ENCODE measurements around the gene NOS3. TPM values are rescaled to one million over a fixed set of nuclear protein-coding genes. Genes with fewer than 3 reads are reported as not detected.

NOS3 gene
- total RNA-seq, 5 donors from 2014 or later (not counting 1 experiment from before 2014, with no cell fraction given) = 4.8 to 10.1 (median 5.0) TPM

GRCh38 chr7:151007469-151007898, 16.7 kb downstream of the NOS3 start:
- Mint-ChIP-seq H3K27me3 (peaks cover 0 to 2% of the 10 kb centered on the region in 2 donors), H3K27ac (peak overlapping the region; percentile 86 to 92), H3K4me3 (peak overlapping the region; percentile 76 to 82 (median 77)), H3K9me3 (no peaks in the 10 kb centered on the region), H3K4me1 (peaks cover 44 to 63% (median 48%) of the 10 kb centered on the region in 3 donors), H3K36me3 (peaks cover 3% of the 10 kb centered on the region)
- Histone ChIP-seq H3K36me3 (ENCODE audit: control insufficient read depth in 2 of 2, extremely low read depth in 1 of 2, insufficient read depth in 1 of 2, low read length in 1 of 2) (no peaks in the 10 kb centered on the region), H3K4me3 (ENCODE audit: control insufficient read depth in 1 of 2, extremely low read depth in 1 of 2, low read length in 1 of 2) (peak overlapping the region in 1 of 2 donors; percentile 55), H3K27me3 (replicated peaks in 1 of 2; ENCODE audit: control insufficient read depth in 2 of 2, extremely low read depth in 1 of 2, insufficient read depth in 2 of 2, low read length in 1 of 2) (no peaks in the 10 kb centered on the region), H3K9me3 (no peaks in the 10 kb centered on the region), H3K4me1 (ENCODE audit: control insufficient read depth in 1 of 2, extremely low read depth in 1 of 2, insufficient read depth in 2 of 2, low read length in 2 of 2) (peaks cover 31 to 59% of the 10 kb centered on the region in 2 experiments), H3K27ac (ENCODE audit: low read length) (peak overlapping the region; percentile 78)
- POLR2A ChIA-PET = no interaction called here
- CTCF ChIA-PET = interaction anchor here in 1 of 2 donors (0.9 to 2.0 kb wide), 3 partner anchors 11 to 589 kb away, joined by 3 to 9 read pairs (median 3); no protein-coding TSS in a partner anchor
- 40% methylated on average over 7 of the region's 7 CpGs for WGBS (ENCODE audit: insufficient coverage)
- no peak for ATAC-seq (replicated peaks in 1 of 4)
- no peak for DNase-seq

DNA sequence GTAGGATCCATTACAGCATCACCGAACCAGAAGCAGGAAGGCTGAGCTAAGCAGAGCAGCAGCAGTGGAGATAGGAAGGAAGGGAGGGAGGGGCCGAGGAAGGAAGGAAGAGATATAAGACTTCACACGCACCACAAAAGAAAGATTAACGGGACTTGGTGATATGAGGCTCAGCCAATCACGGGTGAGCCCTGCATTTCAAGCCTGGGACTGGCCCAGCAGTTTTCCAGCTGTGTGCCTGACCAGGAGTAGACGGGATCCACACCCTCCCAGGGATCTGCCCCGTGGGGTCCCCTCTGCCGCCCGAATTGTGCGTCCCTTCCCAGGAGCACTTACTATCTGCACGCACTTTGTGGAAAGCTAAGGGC, 17.3 kb downstream of the NOS3 start:
- ATAC-seq (replicated peaks in 1 of 4) (peak; percentile 64 to 74 (median 70)), DNase-seq (peak in 8 of 35 experiments; percentile 23 to 70 (median 40))
- peaks cover 5% of the 10 kb centered on the region for H3K36me3 Mint-ChIP-seq
- no peaks in the 10 kb centered on the region for H3K9me3 ChIP-seq
- WGBS (ENCODE audit: insufficient coverage) = 0% methylated on average over 3 of the region's 11 CpGs
- peaks cover 0 to 2% of the 10 kb centered on the region in 2 experiments for H3K27me3 ChIP-seq (replicated peaks in 1 of 2; ENCODE audit: control insufficient read depth in 2 of 2, extremely low read depth in 1 of 2, insufficient read depth in 2 of 2, low read length in 1 of 2)
- H3K4me3 Mint-ChIP-seq = peak overlapping the region; percentile 76 to 82 (median 77)
- ChIA-PET CTCF (interaction anchor here (0.6 to 2.0 kb wide), 9 partner anchors 10 to 590 kb away, joined by 3 to 9 read pairs (median 3); no protein-coding TSS in a partner anchor), POLR2A (interaction anchor here in 1 of 2 donors (0.6 kb wide), 1 partner anchor 11 kb away, joined by 3 read pairs; no protein-coding TSS in a partner anchor)
- peak overlapping the region; percentile 48 to 55 for H3K4me3 ChIP-seq (ENCODE audit: control insufficient read depth in 1 of 2, extremely low read depth in 1 of 2, low read length in 1 of 2)
- no peaks in the 10 kb centered on the region for H3K36me3 ChIP-seq (ENCODE audit: control insufficient read depth in 2 of 2, extremely low read depth in 1 of 2, insufficient read depth in 1 of 2, low read length in 1 of 2)
- peaks cover 50 to 70% (median 54%) of the 10 kb centered on the region in 3 donors for H3K4me1 Mint-ChIP-seq
- H3K27ac ChIP-seq (ENCODE audit: low read length) = peak overlapping the region; percentile 78
- peaks cover 36 to 66% of the 10 kb centered on the region in 2 experiments for H3K4me1 ChIP-seq (ENCODE audit: control insufficient read depth in 1 of 2, extremely low read depth in 1 of 2, insufficient read depth in 2 of 2, low read length in 2 of 2)
- peaks cover 0 to 2% of the 10 kb centered on the region in 2 donors for H3K27me3 Mint-ChIP-seq
- H3K9me3 Mint-ChIP-seq = no peaks in the 10 kb centered on the region
- peak overlapping the region; percentile 86 to 92 for H3K27ac Mint-ChIP-seq

DNA sequence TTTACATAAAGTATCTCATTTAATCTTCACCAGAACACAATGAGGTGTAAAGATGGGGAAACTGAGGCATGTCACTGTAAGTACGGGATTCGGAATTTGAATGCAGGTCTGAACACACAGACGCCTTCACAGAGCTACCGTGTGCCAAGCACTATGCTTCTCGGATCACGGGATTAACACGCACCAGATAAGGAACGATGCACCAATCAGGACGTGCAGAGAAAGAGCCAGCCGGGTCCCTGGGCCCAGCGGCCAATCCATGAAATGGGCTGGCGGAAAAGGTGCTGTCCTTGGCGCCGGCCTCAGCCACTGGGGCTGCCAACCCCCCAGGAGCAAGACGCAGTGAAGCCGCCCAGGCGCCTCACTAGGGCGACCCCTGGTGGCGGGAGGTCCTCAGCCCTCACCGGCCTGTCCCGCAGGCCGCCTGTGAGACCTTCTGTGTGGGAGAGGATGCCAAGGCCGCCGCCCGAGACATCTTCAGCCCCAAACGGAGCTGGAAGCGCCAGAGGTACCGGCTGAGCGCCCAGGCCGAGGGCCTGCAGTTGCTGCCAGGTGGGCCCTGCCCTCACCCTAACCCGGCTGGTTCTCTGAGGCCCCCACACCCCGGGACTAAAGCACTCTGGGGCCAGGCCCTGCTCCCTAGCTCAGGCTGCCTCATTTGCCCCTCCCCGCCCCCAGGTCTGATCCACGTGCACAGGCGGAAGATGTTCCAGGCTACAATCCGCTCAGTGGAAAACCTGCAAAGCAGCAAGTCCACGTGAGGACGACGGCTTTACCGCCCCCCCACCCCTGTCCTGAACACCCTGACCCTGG, 17.9 kb downstream of the NOS3 start:
- peaks cover 39 to 72% of the 10 kb centered on the region in 2 experiments for H3K4me1 ChIP-seq (ENCODE audit: control insufficient read depth in 1 of 2, extremely low read depth in 1 of 2, insufficient read depth in 2 of 2, low read length in 2 of 2)
- peak overlapping the region; percentile 48 to 55 for H3K4me3 ChIP-seq (ENCODE audit: control insufficient read depth in 1 of 2, extremely low read depth in 1 of 2, low read length in 1 of 2)

GRCh38 chr7:151009327-151010036, 18.7 kb downstream of the NOS3 start:
- CTCF ChIA-PET = interaction anchor here (0.5 to 2.0 kb wide), 7 partner anchors 9 to 235 kb away, joined by 3 to 9 read pairs (median 6); no protein-coding TSS in a partner anchor
- DNase-seq (no peak), ATAC-seq (replicated peaks in 1 of 4) (no peak)
- H3K9me3 Mint-ChIP-seq = no peaks in the 10 kb centered on the region
- H3K4me3 ChIP-seq (ENCODE audit: control insufficient read depth in 1 of 2, extremely low read depth in 1 of 2, low read length in 1 of 2) = no peak overlapping the region
- POLR2A ChIA-PET = interaction anchor here in 1 of 2 donors (0.6 kb wide), 1 partner anchor 20 kb away, joined by 3 read pairs; no protein-coding TSS in a partner anchor
- peak overlapping the region in 1 of 3 donors; percentile 76 for H3K4me3 Mint-ChIP-seq
- peaks cover 0 to 2% of the 10 kb centered on the region in 2 donors for H3K27me3 Mint-ChIP-seq
- WGBS (ENCODE audit: insufficient coverage) = 87% methylated on average over 19 of the region's 22 CpGs
- peak overlapping the region; percentile 85 for H3K27ac ChIP-seq (ENCODE audit: low read length)
- no peaks in the 10 kb centered on the region for H3K9me3 ChIP-seq
- peaks cover 0 to 3% of the 10 kb centered on the region in 2 experiments for H3K27me3 ChIP-seq (replicated peaks in 1 of 2; ENCODE audit: control insufficient read depth in 2 of 2, extremely low read depth in 1 of 2, insufficient read depth in 2 of 2, low read length in 1 of 2)
- peak overlapping the region; percentile 58 to 88 for H3K27ac Mint-ChIP-seq
- H3K4me1 Mint-ChIP-seq = peaks cover 61 to 81% (median 61%) of the 10 kb centered on the region in 3 donors
- H3K4me1 ChIP-seq (ENCODE audit: control insufficient read depth in 1 of 2, extremely low read depth in 1 of 2, insufficient read depth in 2 of 2, low read length in 2 of 2) = peaks cover 41 to 79% of the 10 kb centered on the region in 2 experiments
- H3K36me3 Mint-ChIP-seq = peaks cover 5% of the 10 kb centered on the region
- no peaks in the 10 kb centered on the region for H3K36me3 ChIP-seq (ENCODE audit: control insufficient read depth in 2 of 2, extremely low read depth in 1 of 2, insufficient read depth in 1 of 2, low read length in 1 of 2)

More for the DNA sequence above, 17.9 kb downstream of the NOS3 start:
- 63% methylated on average over 38 of the region's 40 CpGs for WGBS (ENCODE audit: insufficient coverage)
- Histone ChIP-seq H3K27ac (ENCODE audit: low read length) (peak overlapping the region; percentile 78), H3K9me3 (no peaks in the 10 kb centered on the region), H3K27me3 (replicated peaks in 1 of 2; ENCODE audit: control insufficient read depth in 2 of 2, extremely low read depth in 1 of 2, insufficient read depth in 2 of 2, low read length in 1 of 2) (peaks cover 0 to 3% of the 10 kb centered on the region in 2 experiments), H3K36me3 (ENCODE audit: control insufficient read depth in 2 of 2, extremely low read depth in 1 of 2, insufficient read depth in 1 of 2, low read length in 1 of 2) (no peaks in the 10 kb centered on the region)
- DNase-seq = peak; percentile 36 to 85 (median 63)
- H3K9me3 Mint-ChIP-seq = no peaks in the 10 kb centered on the region
- ATAC-seq (replicated peaks in 1 of 4) = peak; percentile 38 to 59 (median 54)
- ChIA-PET POLR2A (interaction anchor here in 1 of 2 donors (0.6 kb wide), 1 partner anchor 10 kb away, joined by 3 read pairs; no protein-coding TSS in a partner anchor), CTCF (interaction anchor here (0.6 to 2.0 kb wide), 10 partner anchors 10 to 590 kb away, joined by 3 to 9 read pairs (median 3); no protein-coding TSS in a partner anchor)
- peak overlapping the region; percentile 76 to 82 (median 77) for H3K4me3 Mint-ChIP-seq
- H3K36me3 Mint-ChIP-seq = peaks cover 5% of the 10 kb centered on the region
- H3K27ac Mint-ChIP-seq = peak overlapping the region; percentile 86 to 92
- H3K27me3 Mint-ChIP-seq = peaks cover 0 to 2% of the 10 kb centered on the region in 2 donors
- peaks cover 54 to 73% (median 54%) of the 10 kb centered on the region in 3 donors for H3K4me1 Mint-ChIP-seq

- H3K27me3 Mint-ChIP-seq = peaks cover 0 to 2% of the 10 kb centered on the region in 2 donors
- no peak for ATAC-seq (replicated peaks in 1 of 4)
- POLR2A ChIA-PET = interaction anchor here (0.6 to 1.8 kb wide), 2 partner anchors 18 to 20 kb away, joined by 3 to 4 read pairs; partner anchors contain the start of gene ABCB8 (in 1 of the 2)
- CTCF ChIA-PET = interaction anchor here (0.5 to 2.0 kb wide), 6 partner anchors 9 to 234 kb away, joined by 3 to 7 read pairs (median 5); no protein-coding TSS in a partner anchor
- Histone ChIP-seq H3K36me3 (ENCODE audit: control insufficient read depth in 2 of 2, extremely low read depth in 1 of 2, insufficient read depth in 1 of 2, low read length in 1 of 2) (no peaks in the 10 kb centered on the region), H3K27me3 (replicated peaks in 1 of 2; ENCODE audit: control insufficient read depth in 2 of 2, extremely low read depth in 1 of 2, insufficient read depth in 2 of 2, low read length in 1 of 2) (peaks cover 0 to 3% of the 10 kb centered on the region in 2 experiments), H3K4me3 (ENCODE audit: control insufficient read depth in 1 of 2, extremely low read depth in 1 of 2, low read length in 1 of 2) (peak overlapping the region in 1 of 2 donors; percentile 29), H3K4me1 (ENCODE audit: control insufficient read depth in 1 of 2, extremely low read depth in 1 of 2, insufficient read depth in 2 of 2, low read length in 2 of 2) (peaks cover 44 to 84% of the 10 kb centered on the region in 2 experiments), H3K9me3 (no peaks in the 10 kb centered on the region), H3K27ac (ENCODE audit: low read length) (peak overlapping the region; percentile 85)
- H3K4me3 Mint-ChIP-seq = peak overlapping the region in 1 of 3 donors; percentile 76
- peaks cover 5% of the 10 kb centered on the region for H3K36me3 Mint-ChIP-seq
- peak overlapping the region; percentile 88 for H3K27ac Mint-ChIP-seq
- peaks cover 66 to 86% (median 66%) of the 10 kb centered on the region in 3 donors for H3K4me1 Mint-ChIP-seq
- 100% methylated on average over 1 of the region's 7 CpGs for WGBS (ENCODE audit: insufficient coverage)
- H3K9me3 Mint-ChIP-seq = no peaks in the 10 kb centered on the region
- DNase-seq = no peak
Measured at GRCh38 chr7:151010037-151010306, 19.2 kb downstream of the NOS3 start.

Measured in T-cell (primary cell).